GM12878 (cell line): ENCODE data around the gene SNRNP200. TPM values are rescaled to one million over a fixed set of nuclear protein-coding genes. Genes with fewer than 3 reads are reported as not detected.

Experiments used
- BCL3 ChIP-seq: IDR thresholded peaks from 2 replicates; pipeline ENCODE4 v1.6.1; 2011; ENCODE audit warnings: borderline replicate concordance, low read depth, mild to moderate bottlenecking, moderate library complexity, low read length; ENCODE audit not compliant: insufficient read depth, poor library complexity, severe bottlenecking
- BHLHE40 ChIP-seq, 2 experiments: fragments of 450-650 bp in 1 of 2; IDR thresholded peaks; 2 replicates each; pipeline ENCODE4 v1.6.1; 2011 to 2017; ENCODE audit warnings: low read depth in 2 of 2, borderline replicate concordance in 1 of 2, improper control_type of control experiment in 1 of 2, low read length in 1 of 2, mild to moderate bottlenecking in 1 of 2
- BMI1 ChIP-seq: fragments of 450-650 bp; IDR thresholded peaks from 2 replicates; pipeline ENCODE4 v1.6.1; 2016; ENCODE audit warnings: mild to moderate bottlenecking, moderate library complexity, borderline replicate concordance
- CBX5 ChIP-seq: sonication (generic); IDR thresholded peaks from 2 replicates; pipeline ENCODE4 v1.6.1; 2016; ENCODE audit warnings: low read depth, moderate library complexity, mild to moderate bottlenecking, inconsistent platforms
- CREM ChIP-seq: IDR thresholded peaks from 2 replicates; pipeline ENCODE4 v1.6.1; 2014; ENCODE audit warnings: antibody characterized with exemption, low read depth
- CUX1 ChIP-seq: IDR thresholded peaks from 2 replicates; pipeline ENCODE4 v1.6.1; 2012; ENCODE audit warnings: improper control_type of control experiment, low read depth, low read length; ENCODE audit not compliant: insufficient replicate concordance
- E2F4 ChIP-seq: IDR thresholded peaks from 2 replicates; pipeline ENCODE4 v1.6.1; 2012; ENCODE audit warnings: low read depth, low read length, improper control_type of control experiment
- ESRRA ChIP-seq: IDR thresholded peaks from 2 replicates; pipeline ENCODE4 v1.6.1; 2012; ENCODE audit warnings: mild to moderate bottlenecking, low read length, improper control_type of control experiment
- FOXK2 ChIP-seq: fragments of 450-650 bp; IDR thresholded peaks from 2 replicates; pipeline ENCODE4 v1.6.1; 2017; ENCODE audit warnings: mild to moderate bottlenecking, moderate library complexity
- HDGF ChIP-seq: fragments of 450-650 bp; IDR thresholded peaks from 2 replicates; pipeline ENCODE4 v1.6.1; 2016; ENCODE audit warnings: antibody characterized with exemption
- IKZF1 ChIP-seq: fragments of 450-650 bp; conservative IDR thresholded peaks from 2 replicates; pipeline ENCODE4 v1.6.1; 2017; ENCODE audit warnings: antibody characterized with exemption, mild to moderate bottlenecking
- JUND ChIP-seq: IDR thresholded peaks from 2 replicates; pipeline ENCODE4 v1.6.1; 2012; ENCODE audit warnings: low read depth, mild to moderate bottlenecking, low read length, improper control_type of control experiment, moderate library complexity
- KDM1A ChIP-seq: fragments of 200-600 bp; sonication (generic); IDR thresholded peaks from 2 replicates; pipeline ENCODE4 v1.6.1; 2016; ENCODE audit warnings: borderline replicate concordance
- MTA3 ChIP-seq: IDR thresholded peaks from 2 replicates; pipeline ENCODE4 v1.6.1; 2012; ENCODE audit warnings: low read length, inconsistent platforms, borderline replicate concordance
- SIX5 ChIP-seq: IDR thresholded peaks from 2 replicates; pipeline ENCODE4 v1.6.1; 2011; ENCODE audit warnings: mild to moderate bottlenecking, low read depth, low read length, moderate library complexity; ENCODE audit not compliant: severe bottlenecking
- SP1 ChIP-seq: IDR thresholded peaks from one replicate; pipeline ENCODE4 v1.6.1; 2011; ENCODE audit warnings: low read depth, low read length
- TBL1XR1 ChIP-seq: IDR thresholded peaks from 2 replicates; pipeline ENCODE4 v1.6.1; 2012; ENCODE audit warnings: low read depth, low read length, improper control_type of control experiment
- TCF7 ChIP-seq: IDR thresholded peaks from 2 replicates; pipeline ENCODE4 v1.6.1; 2014; ENCODE audit warnings: antibody characterized with exemption, borderline replicate concordance
- WRNIP1 ChIP-seq: IDR thresholded peaks from 2 replicates; pipeline ENCODE4 v1.6.1; 2011; ENCODE audit warnings: low read depth, low read length, improper control_type of control experiment, borderline replicate concordance
- YBX1 ChIP-seq: fragments of 450-650 bp; IDR thresholded peaks from 2 replicates; pipeline ENCODE4 v1.6.1; 2016; ENCODE audit warnings: antibody characterized with exemption
- ZNF622 ChIP-seq: fragments of 450-650 bp; IDR thresholded peaks from 2 replicates; pipeline ENCODE4 v1.6.1; 2017; ENCODE audit warnings: mild to moderate bottlenecking, inconsistent platforms
- ZZZ3 ChIP-seq: IDR thresholded peaks from 2 replicates; pipeline ENCODE4 v1.6.1; 2011; ENCODE audit warnings: low read depth; ENCODE audit not compliant: control insufficient read depth, insufficient read length
- polyA plus RNA-seq, 11 experiments: library from polyadenylated mRNA; depleted of rRNA in 4 of 11; unstranded in 6 of 11; stranded (reverse) in 5 of 11; fragments of >200 nt; fragmentation: Nextera tagmentation in 4 of 11; fragmentation: Illumina TruSeq in 1 of 11; extraction: Ambion mirVana in 4 of 11; extraction: Trizol in 1 of 11; gene quantifications; 1 replicate in 1 of 11; 2 replicates in 10 of 11; pipeline versions ENCODE4 v1.2.1 to v1.2.3, GENCODE V29; 2011 to 2016; ENCODE audit warnings: inconsistent platforms in 2 of 11, missing spikeins in 2 of 11, low read depth in 1 of 11
- total RNA-seq, 4 experiments: library from RNA; depleted of rRNA in 3 of 4; stranded (reverse); fragments of >200 nt in 3 of 4; fragmentation: Illumina TruSeq in 1 of 4; extraction: Trizol in 1 of 4; gene quantifications; 2 replicates each; pipeline versions ENCODE4 v1.2.1 to v1.2.3, GENCODE V29; 2013 to 2021

The SNRNP200 gene
- total and polyA plus RNA-seq, 10 of the 15 experiments (the other 5 are each of a cell fraction or from before 2014, with no cell fraction given): 59.2 to 176 (median 106) TPM

- no peak for TF ChIP-seq BCL3
- peak; percentile 95 for TF ChIP-seq IKZF1
- peak; percentile 82 for TF ChIP-seq CREM
- no peak for TF ChIP-seq ZZZ3
- peak; percentile 48 for TF ChIP-seq SIX5
- no peak for TF ChIP-seq CBX5
- no peak for TF ChIP-seq KDM1A
- TF ChIP-seq BMI1: no peak
- no peak for TF ChIP-seq SP1
- no peak for TF ChIP-seq E2F4
- TF ChIP-seq YBX1: no peak
- TF ChIP-seq BHLHE40 (IDR thresholded peaks at IDR 0.05; ENCODE audit: borderline replicate concordance in 1 of 2, low read depth in 2 of 2, low read length in 1 of 2): peak; percentile 6 to 66; a peak in 2 of 4 replicates
- TF ChIP-seq HDGF: peak; percentile 61
- no peak for TF ChIP-seq ZNF622
- peak; percentile 39; the same call in 1 of the 2 replicates for TF ChIP-seq FOXK2
- TF ChIP-seq TCF7: no peak
- no peak for TF ChIP-seq CUX1
- TF ChIP-seq WRNIP1: no peak
- 0 out of 2 replicates have a peak, but pooled peaks have one; percentile 23 for TF ChIP-seq JUND
- TF ChIP-seq MTA3: peak; percentile 31; the same call in 1 of the 2 replicates
- TF ChIP-seq ESRRA: 0 out of 2 replicates have a peak, but pooled peaks have one; percentile 44
- peak; percentile 83 for TF ChIP-seq TBL1XR1
Observed at GRCh38 chr2:96305091-96305978, at the start of gene SNRNP200 (continued).
